NCI-H1694 (cell line): ENCODE measurements around the gene S1PR3.

Source experiments
- DNase-seq: peaks from one replicate; lab custom pipeline; 2025; lab: John Stamatoyannopoulos, UW

S1PR3 gene

GRCh38 chr9:88993327-88993726 is 2.1 kb downstream of the S1PR3 start:
- DNase-seq = no peak

GRCh38 chr9:88993871-88994460 is 2.7 kb downstream of the S1PR3 start:
- no peak for DNase-seq

- no peak for DNase-seq
Measured at GRCh38 chr9:88994469-88995199, 3.4 kb downstream of the S1PR3 start.

GRCh38 chr9:88995200-88995577 is 3.9 kb downstream of the S1PR3 start:
- no peak for DNase-seq

GRCh38 chr9:88995627-88996026 is 4.4 kb downstream of the S1PR3 start:
- peak; percentile 19 for DNase-seq

- DNase-seq = no peak
Measured at GRCh38 chr9:88996046-88996920, 5.0 kb downstream of the S1PR3 start.

GRCh38 chr9:88996921-88997235 is 5.6 kb downstream of the S1PR3 start:
- DNase-seq = no peak

GRCh38 chr9:88997646-88998045 is 6.4 kb downstream of the S1PR3 start:
- no peak for DNase-seq

GRCh38 chr9:88998503-88998902 is 7.2 kb downstream of the S1PR3 start:
- DNase-seq = no peak

GRCh38 chr9:88998911-88999310 is 7.6 kb downstream of the S1PR3 start:
- no peak for DNase-seq

- no peak for DNase-seq
Measured at GRCh38 chr9:89000371-89000781, 9.1 kb downstream of the S1PR3 start.

- DNase-seq = peak; percentile 80
Measured at GRCh38 chr9:89000973-89001916, 10.0 kb downstream of the S1PR3 start.

GRCh38 chr9:89001917-89002540 is 10.8 kb downstream of the S1PR3 start:
- DNase-seq = no peak

- DNase-seq = no peak
Measured at GRCh38 chr9:89002987-89003386, 11.7 kb downstream of the S1PR3 start.

- no peak for DNase-seq
Measured at GRCh38 chr9:89005323-89005722, 14.1 kb downstream of the S1PR3 start.

GRCh38 chr9:89006267-89006666 is 15.0 kb downstream of the S1PR3 start:
- DNase-seq = no peak

GRCh38 chr9:89006996-89007967 is 16.0 kb downstream of the S1PR3 start:
- no peak for DNase-seq

GRCh38 chr9:89008055-89008743 is 16.9 kb downstream of the S1PR3 start:
- no peak for DNase-seq

- DNase-seq = no peak
Measured at GRCh38 chr9:89008744-89009545, 17.7 kb downstream of the S1PR3 start.
